GM06990 (cell line): Measurements from ENCODE around the gene HTT-AS.

Experiments used
- DNase-seq: peaks from one replicate; pipeline ENCODE4 v3.0.0-alpha.2; 2011; ENCODE audit not compliant: insufficient read length; ENCODE audit errors: extremely low read depth
- H3K27me3 ChIP-seq: replicated peaks from 2 replicates; pipeline ENCODE4 v1.6.0; 2011; ENCODE audit warnings: low read length; ENCODE audit not compliant: control insufficient read depth, insufficient read depth
- H3K36me3 ChIP-seq: 2 replicates; pipeline ENCODE4 v1.5.1; 2011; ENCODE audit warnings: low read length; ENCODE audit not compliant: control insufficient read depth, insufficient read depth
- H3K4me3 ChIP-seq: replicated peaks from 2 replicates; pipeline ENCODE4 v1.5.1; 2011; ENCODE audit warnings: low read depth, mild to moderate bottlenecking, control low read depth, low read length
- TF ChIP-seq, protein P1 (sequence below): IDR thresholded peaks from 2 replicates; pipeline ENCODE4 v1.5.1; 2011; ENCODE audit warnings: low read length, control low read depth, mild to moderate bottlenecking, inconsistent platforms; ENCODE audit not compliant: insufficient read depth, poor library complexity, severe bottlenecking

HTT-AS gene

GRCh38 chr4:3029464-3029863, 44.9 kb downstream of the HTT-AS start:
- H3K36me3 ChIP-seq = no peaks in the 10 kb centered on the region
- TF ChIP-seq, protein P1, sequence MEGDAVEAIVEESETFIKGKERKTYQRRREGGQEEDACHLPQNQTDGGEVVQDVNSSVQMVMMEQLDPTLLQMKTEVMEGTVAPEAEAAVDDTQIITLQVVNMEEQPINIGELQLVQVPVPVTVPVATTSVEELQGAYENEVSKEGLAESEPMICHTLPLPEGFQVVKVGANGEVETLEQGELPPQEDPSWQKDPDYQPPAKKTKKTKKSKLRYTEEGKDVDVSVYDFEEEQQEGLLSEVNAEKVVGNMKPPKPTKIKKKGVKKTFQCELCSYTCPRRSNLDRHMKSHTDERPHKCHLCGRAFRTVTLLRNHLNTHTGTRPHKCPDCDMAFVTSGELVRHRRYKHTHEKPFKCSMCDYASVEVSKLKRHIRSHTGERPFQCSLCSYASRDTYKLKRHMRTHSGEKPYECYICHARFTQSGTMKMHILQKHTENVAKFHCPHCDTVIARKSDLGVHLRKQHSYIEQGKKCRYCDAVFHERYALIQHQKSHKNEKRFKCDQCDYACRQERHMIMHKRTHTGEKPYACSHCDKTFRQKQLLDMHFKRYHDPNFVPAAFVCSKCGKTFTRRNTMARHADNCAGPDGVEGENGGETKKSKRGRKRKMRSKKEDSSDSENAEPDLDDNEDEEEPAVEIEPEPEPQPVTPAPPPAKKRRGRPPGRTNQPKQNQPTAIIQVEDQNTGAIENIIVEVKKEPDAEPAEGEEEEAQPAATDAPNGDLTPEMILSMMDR = no peak
- no peak overlapping the region for H3K4me3 ChIP-seq
- no peak for DNase-seq
- no peaks in the 10 kb centered on the region; the same call in 1 of the 2 replicates for H3K27me3 ChIP-seq

DNA sequence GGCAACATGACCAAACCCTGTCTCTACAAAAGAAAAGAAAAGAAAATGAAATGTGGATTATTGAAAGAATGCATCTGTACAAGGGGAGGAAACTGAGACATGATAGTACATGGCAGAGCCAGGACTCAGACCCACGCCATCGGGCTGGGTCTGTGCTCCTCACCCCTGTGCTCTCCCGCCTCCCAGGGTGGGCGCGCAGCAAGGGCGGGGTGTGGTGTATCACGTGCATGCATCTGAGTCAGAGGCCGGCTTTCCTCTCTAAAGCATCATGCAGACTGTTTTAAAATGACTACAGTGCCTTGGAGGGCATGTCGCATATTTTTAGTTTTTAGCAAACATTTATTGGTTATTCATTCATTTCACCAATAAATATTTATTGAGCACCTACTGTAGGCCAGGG, 47.8 kb downstream of the HTT-AS start:
- Histone ChIP-seq H3K4me3 (no peak overlapping the region), H3K36me3 (no peaks in the 10 kb centered on the region), H3K27me3 (no peaks in the 10 kb centered on the region; the same call in 1 of the 2 replicates)
- no peak for DNase-seq
- TF ChIP-seq, protein P1 = no peak

DNA sequence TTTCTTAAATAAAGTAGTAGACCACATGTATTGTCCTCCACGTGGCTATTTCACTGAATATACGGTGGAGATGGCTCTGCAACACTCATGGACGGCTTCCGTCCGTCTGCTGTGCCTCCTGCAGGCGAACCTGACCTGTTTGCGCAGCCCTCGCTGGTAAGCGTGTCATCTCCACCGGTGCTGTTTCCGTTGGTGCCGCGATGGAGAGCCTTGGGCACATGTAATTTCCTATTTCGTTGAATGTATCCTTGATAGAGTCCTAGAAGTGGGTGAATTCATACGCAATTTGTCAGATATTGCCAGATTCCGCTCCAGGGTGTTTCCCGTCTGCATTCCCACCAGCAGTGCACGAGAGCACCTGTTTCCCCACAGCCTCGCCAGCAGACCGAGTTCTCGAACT, 48.5 kb downstream of the HTT-AS start:
- no peaks in the 10 kb centered on the region for H3K36me3 ChIP-seq
- TF ChIP-seq, protein P1 = no peak
- H3K27me3 ChIP-seq = no peaks in the 10 kb centered on the region; the same call in 1 of the 2 replicates

DNA sequence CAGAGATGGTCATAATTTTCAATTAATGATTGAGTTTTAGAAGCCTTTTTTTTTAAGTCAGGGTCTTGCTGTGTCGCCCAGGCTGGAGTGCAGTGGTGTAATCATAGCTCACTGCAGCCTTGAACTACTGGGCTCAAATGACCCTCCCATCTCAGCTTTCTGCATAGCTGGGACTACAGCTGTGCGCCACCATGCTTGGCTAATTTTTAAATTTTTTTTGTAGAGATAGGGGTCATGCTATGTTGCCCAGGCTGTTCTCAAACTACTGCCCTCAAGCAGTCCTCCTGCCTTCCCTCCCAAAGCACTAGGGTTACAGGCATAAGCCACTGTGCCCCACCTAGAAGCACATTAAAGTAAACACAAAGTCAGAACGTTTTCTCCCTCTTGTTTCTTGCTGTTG, 51.7 kb downstream of the HTT-AS start:
- DNase-seq = no peak
- H3K27me3 ChIP-seq = no peaks in the 10 kb centered on the region
- H3K36me3 ChIP-seq = no peaks in the 10 kb centered on the region
- TF ChIP-seq, protein P1 = no peak
- H3K4me3 ChIP-seq = no peak overlapping the region

More for the DNA sequence above, 48.5 kb downstream of the HTT-AS start:
- DNase-seq = no peak
- H3K4me3 ChIP-seq = no peak overlapping the region

- peak overlapping the region; percentile 15; the same call in 1 of the 2 replicates for H3K4me3 ChIP-seq
- H3K27me3 ChIP-seq = no peaks in the 10 kb centered on the region
- TF ChIP-seq, protein P1 = no peak
- no peaks in the 10 kb centered on the region for H3K36me3 ChIP-seq
- no peak for DNase-seq
Observed at GRCh38 chr4:3022112-3022511, 52.2 kb downstream of the HTT-AS start.

- TF ChIP-seq, protein P1 = no peak
- Histone ChIP-seq H3K4me3 (peak overlapping the region; percentile 15; the same call in 1 of the 2 replicates), H3K36me3 (no peaks in the 10 kb centered on the region), H3K27me3 (no peaks in the 10 kb centered on the region)
- peak; percentile 54 for DNase-seq
Observed at GRCh38 chr4:3021627-3022026, 52.7 kb downstream of the HTT-AS start.
